GM21367 (cell line): ENCODE data around the gene CMSS1.

Experiments used
- ATAC-seq: cut with Tn5 transposase; IDR thresholded peaks from one replicate; pipeline ENCODE4 v1.9.1; 2021; ENCODE audit not compliant: unreplicated experiment

The CMSS1 gene

DNA sequence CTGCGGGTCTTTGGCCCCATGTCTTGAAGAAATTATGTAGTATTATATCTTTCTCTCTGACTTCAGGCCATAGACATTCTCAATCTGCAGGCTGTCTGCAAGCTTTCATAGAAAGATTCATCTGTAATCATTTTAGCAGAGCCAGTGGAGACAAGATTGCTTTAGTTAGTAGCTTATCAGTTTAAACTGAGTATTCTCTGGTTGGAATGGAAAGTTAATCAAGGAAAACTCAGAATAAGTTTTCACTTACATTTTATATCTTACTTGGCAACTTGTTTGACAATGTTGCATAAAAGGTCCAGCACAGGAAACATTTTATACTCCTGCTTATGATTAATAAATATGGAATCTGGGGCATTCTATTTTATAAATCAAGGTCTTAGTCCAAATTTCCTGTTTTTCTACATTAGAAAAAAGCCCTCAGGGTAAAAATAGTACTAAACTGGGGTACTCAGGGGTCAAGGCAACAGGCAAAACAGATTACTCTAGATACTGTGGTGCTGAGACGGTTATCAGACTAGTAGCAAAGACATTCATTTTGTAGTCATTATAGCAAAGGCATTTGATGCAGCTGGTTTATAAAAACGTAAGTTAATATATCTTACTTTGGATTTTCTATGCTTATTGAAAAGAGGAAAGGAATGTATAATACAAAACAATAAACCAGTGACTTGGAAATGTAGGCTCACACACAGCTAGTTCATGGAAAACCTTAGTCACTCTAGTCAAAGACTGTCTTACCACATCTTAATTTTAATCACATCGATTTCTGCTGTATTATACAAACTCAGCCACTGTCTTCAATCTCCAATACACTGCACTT lies 341.9 kb downstream of the CMSS1 start:
- no peak for ATAC-seq

DNA sequence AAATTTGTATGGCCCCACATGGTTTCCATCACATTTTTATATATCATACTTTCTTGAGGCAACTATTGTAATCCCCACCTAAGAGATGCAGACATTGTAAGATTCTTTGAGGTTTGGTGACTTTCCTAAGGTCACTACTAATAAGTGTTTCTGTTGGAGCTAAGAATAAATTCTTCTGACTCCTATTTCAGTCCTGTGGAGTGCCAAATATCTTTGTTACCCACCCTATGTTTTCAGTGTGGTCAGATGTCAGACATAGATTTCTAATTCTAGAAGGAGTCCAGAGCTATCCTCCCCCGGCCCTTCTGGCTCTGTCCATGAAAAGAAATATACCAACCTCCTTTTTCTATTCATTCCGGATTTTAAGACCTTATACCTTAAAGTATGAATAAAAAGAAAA lies 342.9 kb downstream of the CMSS1 start:
- no peak for ATAC-seq

GRCh38 chr3:100163787-100164186 lies 346.1 kb downstream of the CMSS1 start:
- no peak for ATAC-seq

GRCh38 chr3:100164743-100165142 lies 347.1 kb downstream of the CMSS1 start:
- ATAC-seq = no peak

- no peak for ATAC-seq
Observed at GRCh38 chr3:100165926-100166550, 348.4 kb downstream of the CMSS1 start.

DNA sequence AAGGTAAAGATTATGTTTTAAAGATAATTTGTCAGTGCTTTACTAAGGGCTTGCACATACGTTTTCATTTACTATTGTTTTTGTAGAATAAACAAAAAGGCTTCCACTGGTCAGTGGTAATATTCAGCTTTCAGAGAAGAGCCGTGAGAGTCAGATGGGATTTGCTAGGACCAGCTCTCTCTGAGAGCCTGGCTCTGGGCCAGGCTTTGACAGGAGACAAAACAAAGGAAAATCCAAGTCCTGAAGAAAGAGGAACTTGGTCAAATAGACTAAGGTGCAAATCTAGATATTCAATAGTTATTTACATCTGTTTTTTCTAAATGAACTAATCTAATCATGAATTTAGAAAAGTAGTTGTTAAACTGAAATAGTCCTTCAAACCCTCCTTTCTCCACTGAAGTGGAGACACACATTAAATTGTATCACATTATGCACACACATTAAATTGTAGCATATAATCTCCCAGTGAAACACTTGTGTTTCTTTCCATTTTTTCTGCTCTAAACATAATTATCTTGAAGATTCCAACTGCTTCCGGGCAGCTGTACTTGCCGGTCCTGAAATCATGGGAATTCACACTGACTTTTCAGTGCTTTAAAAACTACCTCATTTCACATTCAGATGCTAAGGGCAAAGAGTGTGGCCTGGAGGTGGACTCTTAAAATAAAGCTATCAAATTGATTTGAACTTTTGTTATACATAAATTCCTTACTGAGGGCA lies 351.7 kb downstream of the CMSS1 start:
- no peak for ATAC-seq

DNA sequence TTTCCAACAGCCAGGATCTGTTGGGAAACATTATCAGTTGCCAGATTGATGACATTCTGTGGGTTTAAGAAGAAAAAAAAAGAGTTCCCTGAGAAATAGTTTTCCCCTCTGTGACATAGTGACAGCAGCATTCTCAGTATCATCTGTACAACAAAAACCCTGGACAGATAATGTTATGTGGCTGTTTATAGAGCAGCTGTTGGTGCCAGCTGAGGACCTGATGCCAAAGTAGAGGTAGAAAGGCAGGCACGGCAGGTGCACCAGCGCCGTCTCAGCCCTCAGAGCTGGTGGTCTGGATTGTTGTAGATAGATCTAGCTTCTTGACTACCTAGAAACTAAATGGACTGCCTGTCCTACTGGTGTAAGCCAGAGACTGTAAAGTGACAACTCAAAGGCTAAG lies 352.8 kb downstream of the CMSS1 start:
- ATAC-seq = no peak

- ATAC-seq = no peak
Observed at GRCh38 chr3:100171211-100171914, 353.7 kb downstream of the CMSS1 start.

DNA sequence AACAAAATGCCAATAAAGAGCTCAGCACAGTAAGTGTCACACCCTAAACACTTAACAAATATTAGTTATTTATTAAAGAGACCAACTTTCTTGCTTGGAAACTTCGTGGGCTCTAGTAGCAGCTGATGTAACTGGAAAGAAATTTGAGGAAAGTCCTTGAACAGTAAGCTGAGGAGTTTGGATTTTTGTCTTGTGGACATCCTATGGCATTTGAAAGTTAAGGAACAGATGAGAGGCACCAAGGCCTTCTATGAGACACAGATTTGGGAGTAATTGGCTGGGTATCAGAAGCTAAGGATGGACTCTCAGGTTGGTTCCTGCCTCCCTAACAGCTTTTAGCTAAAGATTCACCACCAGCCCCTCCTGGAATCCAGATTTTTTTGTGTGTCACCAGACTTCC lies 356.3 kb downstream of the CMSS1 start:
- no peak for ATAC-seq

- no peak for ATAC-seq
Observed at GRCh38 chr3:100175637-100176280, 358.1 kb downstream of the CMSS1 start.

DNA sequence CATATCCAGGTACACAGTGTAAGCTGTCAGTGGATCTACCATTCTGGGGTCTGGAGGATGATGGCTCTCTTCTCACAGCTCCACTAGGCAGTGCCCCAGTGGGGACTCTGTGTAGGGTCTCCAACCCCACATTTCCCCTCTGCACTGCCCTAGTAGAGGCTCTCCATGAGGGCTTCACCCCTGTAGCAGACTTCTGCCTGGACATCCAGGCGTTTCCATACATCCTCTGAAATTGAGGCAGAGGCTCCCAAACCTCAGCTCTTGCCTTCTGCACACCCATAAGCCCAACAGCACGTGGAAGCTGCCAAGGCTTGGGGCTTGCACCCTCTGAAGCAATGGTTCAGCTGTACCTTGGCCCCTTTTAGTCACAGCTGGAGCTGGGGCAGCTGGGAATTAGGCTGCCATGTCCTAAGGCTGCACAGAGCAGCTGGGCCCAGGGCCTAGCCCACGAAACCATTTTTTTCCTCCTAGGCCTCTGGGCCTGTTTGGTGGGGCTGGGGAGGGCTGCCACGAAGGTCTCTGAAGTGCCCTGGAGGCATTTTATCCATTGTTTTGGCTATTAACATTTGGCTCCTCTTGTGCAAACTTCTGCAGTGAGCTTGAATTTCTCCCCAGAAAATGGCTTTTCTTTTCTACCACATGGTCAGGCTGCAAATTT lies 362.2 kb downstream of the CMSS1 start:
- no peak for ATAC-seq

DNA sequence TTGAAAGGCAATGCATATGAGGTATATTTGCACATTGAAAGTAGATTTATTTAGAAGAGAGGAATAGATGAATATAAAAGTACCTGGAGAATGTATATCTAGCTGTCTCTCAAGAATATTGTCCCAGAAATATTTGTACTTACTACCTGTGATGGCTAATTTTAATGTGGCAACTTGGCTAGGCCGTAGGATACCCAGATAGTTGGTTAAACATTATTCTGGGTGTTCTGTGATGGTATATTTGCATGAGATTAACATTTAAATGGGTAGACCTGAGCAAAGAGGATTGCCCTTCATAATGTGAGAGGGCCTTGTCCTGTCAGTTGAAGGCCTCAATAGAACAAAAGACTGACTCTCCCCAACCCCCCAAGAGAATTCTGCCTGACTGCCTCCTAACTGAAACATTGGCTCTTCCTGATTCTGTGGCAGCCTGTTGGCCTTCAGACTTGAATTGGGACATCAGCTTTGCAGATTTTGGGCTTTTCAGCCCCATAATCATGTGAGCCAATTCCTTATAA lies 366.0 kb downstream of the CMSS1 start:
- ATAC-seq = no peak

DNA sequence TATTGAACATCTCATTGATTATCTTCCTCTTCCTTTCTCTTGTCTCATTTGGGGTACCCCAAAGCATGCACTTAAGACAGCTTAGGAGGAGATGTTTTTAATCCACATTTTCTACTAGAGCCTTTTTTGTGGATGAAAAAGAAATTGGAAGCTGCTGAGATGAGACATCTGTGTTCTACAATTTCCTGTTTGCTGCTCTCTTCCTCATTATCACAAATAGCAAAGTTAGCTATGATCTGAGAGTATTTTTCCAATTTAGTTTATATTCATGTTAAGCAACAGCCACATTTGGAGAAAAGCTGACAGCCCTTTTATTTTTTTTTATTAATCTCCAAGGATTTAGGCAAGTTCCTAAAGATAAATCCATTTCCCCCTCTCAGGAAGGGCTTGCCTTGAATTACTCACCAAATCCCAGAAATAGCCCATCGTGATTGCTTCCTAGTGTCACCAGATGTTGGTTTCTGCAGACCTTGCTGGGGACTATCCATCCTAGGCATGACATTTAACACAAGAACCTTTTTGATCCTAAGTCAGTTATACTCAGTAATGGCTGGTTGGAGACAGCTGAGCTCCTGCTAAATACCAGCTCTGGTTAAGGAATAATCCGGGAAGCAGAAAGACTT lies 367.4 kb downstream of the CMSS1 start:
- no peak for ATAC-seq

DNA sequence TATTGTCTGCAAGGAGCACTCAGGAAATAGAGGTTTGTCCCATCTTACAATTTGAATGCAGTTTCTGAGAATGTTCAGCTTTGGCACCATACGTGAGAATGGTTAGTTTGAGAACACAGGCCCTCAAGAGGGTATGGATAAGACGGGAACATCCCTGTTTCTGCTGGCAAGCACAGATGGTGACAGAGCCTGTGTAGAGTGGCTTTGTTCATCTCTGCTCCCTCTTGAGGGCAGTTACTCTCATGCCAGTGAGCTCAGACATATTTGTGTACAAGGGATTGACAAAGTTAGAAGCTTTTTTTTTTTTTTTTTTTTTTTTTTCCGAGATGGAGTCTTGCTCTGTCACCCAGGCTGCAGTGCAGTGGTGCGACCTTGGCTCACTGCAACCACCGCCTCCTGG lies 368.2 kb downstream of the CMSS1 start:
- no peak for ATAC-seq

GRCh38 chr3:100189444-100189964 lies 371.8 kb downstream of the CMSS1 start:
- ATAC-seq = no peak

GRCh38 chr3:100195375-100195774 lies 377.7 kb downstream of the CMSS1 start:
- ATAC-seq = no peak

GRCh38 chr3:100197876-100198275 lies 380.2 kb downstream of the CMSS1 start:
- no peak for ATAC-seq

DNA sequence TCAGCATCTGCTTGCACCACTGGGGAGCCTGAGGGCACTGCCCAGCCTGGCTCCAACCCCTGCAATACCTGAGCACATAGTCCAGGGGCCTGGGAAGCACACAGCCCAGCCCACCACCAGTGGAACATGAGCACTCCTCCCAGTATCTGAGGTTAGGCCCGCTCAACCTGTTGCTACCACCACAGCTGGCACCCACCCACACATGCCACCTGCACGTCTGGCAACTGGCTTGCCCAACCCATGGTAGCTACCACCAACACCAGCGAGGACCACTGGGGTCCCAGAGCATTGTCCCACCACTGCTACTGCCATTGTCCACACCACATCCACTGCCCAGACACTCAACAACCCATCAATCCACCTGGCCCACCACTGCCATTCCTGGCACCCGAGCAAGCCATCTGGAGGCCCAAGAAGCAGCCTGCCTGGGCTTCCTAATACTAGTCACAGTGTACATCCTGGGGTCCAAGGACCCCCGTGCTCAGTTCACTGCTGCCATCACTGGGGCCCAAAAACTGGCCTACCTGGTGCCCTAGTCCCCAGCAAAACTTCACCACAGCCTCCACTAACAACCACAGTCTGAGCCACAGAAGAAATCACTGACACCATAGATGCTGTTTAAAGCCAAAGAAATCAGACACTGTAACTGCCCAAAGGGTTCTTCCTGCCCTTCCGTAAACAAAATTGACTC lies 381.1 kb downstream of the CMSS1 start:
- no peak for ATAC-seq

- no peak for ATAC-seq
Observed at GRCh38 chr3:100205171-100205570, 387.5 kb downstream of the CMSS1 start.
